Thoracic aorta (tissue), 2 donors: ENCODE results near the gene SRSF5. TPM values are rescaled to one million over a fixed set of nuclear protein-coding genes. Genes with fewer than 3 reads are reported as not detected.
"Not testable (repeated sequence)": the region's sequence is repeated elsewhere in the genome, so short reads cannot be mapped to it uniquely, and the experiment has no call there.

Source experiments
- ATAC-seq: fragments of 150-250 bp; one replicate; pipeline ENCODE4 v1.8.0; 2017; ENCODE audit warnings: low read depth; ENCODE audit not compliant: insufficient number of reproducible peaks, low FRiP score
- DNase-seq: peaks from one replicate; pipeline ENCODE4 v3.0.0-alpha.2; 2020; ENCODE audit warnings: low spot score
- H3K27ac ChIP-seq, 2 donors: fragments of 200-600 bp; sonication (generic); 1 replicate in 1 of 2; 2 replicates in 1 of 2; pipeline ENCODE4 v1.5.1; 2016; ENCODE audit warnings: mild to moderate bottlenecking in 2 of 2, moderate library complexity in 2 of 2
- H3K27me3 ChIP-seq: fragments of 200-600 bp; sonication (generic); replicated peaks from 2 replicates; pipeline ENCODE4 v1.6.0; 2016; ENCODE audit warnings: mild to moderate bottlenecking; ENCODE audit not compliant: insufficient read depth
- H3K36me3 ChIP-seq: fragments of 200-600 bp; sonication (generic); one replicate; pipeline ENCODE4 v1.5.1; 2016
- H3K4me1 ChIP-seq, 2 donors: fragments of 200-600 bp; sonication (generic); 1 replicate in 1 of 2; 2 replicates in 1 of 2; pipeline versions ENCODE4 v1.5.1 to v1.6.0; 2016; ENCODE audit warnings: low read depth in 2 of 2, mild to moderate bottlenecking in 1 of 2; ENCODE audit not compliant: control insufficient read depth in 1 of 2
- H3K4me3 ChIP-seq: fragments of 200-600 bp; sonication (generic); 2 replicates; pipeline ENCODE4 v1.5.1; 2016; ENCODE audit warnings: mild to moderate bottlenecking
- H3K9me3 ChIP-seq: fragments of 200-600 bp; sonication (generic); 2 replicates; pipeline ENCODE4 v1.5.1; 2016
- CTCF ChIP-seq: fragments of 200-600 bp; sonication (generic); IDR thresholded peaks from one replicate; pipeline ENCODE4 v1.5.1; 2019; ENCODE audit warnings: antibody characterized with exemption
- total RNA-seq, 2 donors: library from RNA; depleted of rRNA; stranded (reverse); fragments of >200 nt; gene quantifications; one replicate each; pipeline versions ENCODE4 v1.1.0 to v1.2.3, GENCODE V29; 2016

Gene SRSF5
- total RNA-seq, 2 donors from 2014 or later, result 264 to 365 TPM

- DNase-seq (no peak), ATAC-seq (no peak)
- no peak overlapping the region for H3K27ac ChIP-seq
- no peaks in the 10 kb centered on the region for H3K9me3 ChIP-seq
- H3K27me3 ChIP-seq, result no peaks in the 10 kb centered on the region
- H3K36me3 ChIP-seq, result no peaks in the 10 kb centered on the region
- TF ChIP-seq CTCF, result no peak
- H3K4me1 ChIP-seq, result no peaks in the 10 kb centered on the region
- no peak overlapping the region for H3K4me3 ChIP-seq
These were observed 44.4 kb downstream of the SRSF5 start for GRCh38 chr14:69811227-69811867.

- Histone ChIP-seq H3K27me3 (no peaks in the 10 kb centered on the region), H3K9me3 (no peaks in the 10 kb centered on the region), H3K4me3 (no peak overlapping the region), H3K27ac (no peak overlapping the region), H3K36me3 (no peaks in the 10 kb centered on the region), H3K4me1 (no peaks in the 10 kb centered on the region)
- no peak for ATAC-seq
- no peak for TF ChIP-seq CTCF
- no peak for DNase-seq
These were observed 44.9 kb downstream of the SRSF5 start for GRCh38 chr14:69811868-69812252.

GRCh38 chr14:69812711-69813110 is 45.8 kb downstream of the SRSF5 start:
- no peak for TF ChIP-seq CTCF
- Histone ChIP-seq H3K4me1 (no peaks in the 10 kb centered on the region), H3K4me3 (no peak overlapping the region), H3K27me3 (no peaks in the 10 kb centered on the region), H3K36me3 (no peaks in the 10 kb centered on the region), H3K9me3 (no peaks in the 10 kb centered on the region), H3K27ac (no peak overlapping the region)
- DNase-seq, result no peak
- ATAC-seq, result no peak

GRCh38 chr14:69813346-69813745 is 46.4 kb downstream of the SRSF5 start:
- H3K9me3 ChIP-seq, H3K36me3 ChIP-seq, H3K4me1 ChIP-seq, H3K27me3 ChIP-seq, ATAC-seq, DNase-seq, H3K4me3 ChIP-seq, H3K27ac ChIP-seq: not testable (repeated sequence)

GRCh38 chr14:69814397-69814796 is 47.5 kb downstream of the SRSF5 start:
- Histone ChIP-seq H3K27ac (no peak overlapping the region), H3K27me3 (no peaks in the 10 kb centered on the region), H3K4me1 (no peaks in the 10 kb centered on the region), H3K9me3 (no peaks in the 10 kb centered on the region), H3K36me3 (no peaks in the 10 kb centered on the region), H3K4me3 (no peak overlapping the region)
- no peak for TF ChIP-seq CTCF
- no peak for ATAC-seq
- no peak for DNase-seq

GRCh38 chr14:69815556-69815955 is 48.6 kb downstream of the SRSF5 start:
- ATAC-seq, result no peak
- Histone ChIP-seq H3K27ac (no peak overlapping the region), H3K9me3 (no peaks in the 10 kb centered on the region), H3K4me1 (no peaks in the 10 kb centered on the region), H3K4me3 (no peak overlapping the region), H3K27me3 (no peaks in the 10 kb centered on the region), H3K36me3 (no peaks in the 10 kb centered on the region)
- TF ChIP-seq CTCF, result no peak
- no peak for DNase-seq
